ENCODE measurements around the gene COL27A1.

The COL27A1 gene

DNA sequence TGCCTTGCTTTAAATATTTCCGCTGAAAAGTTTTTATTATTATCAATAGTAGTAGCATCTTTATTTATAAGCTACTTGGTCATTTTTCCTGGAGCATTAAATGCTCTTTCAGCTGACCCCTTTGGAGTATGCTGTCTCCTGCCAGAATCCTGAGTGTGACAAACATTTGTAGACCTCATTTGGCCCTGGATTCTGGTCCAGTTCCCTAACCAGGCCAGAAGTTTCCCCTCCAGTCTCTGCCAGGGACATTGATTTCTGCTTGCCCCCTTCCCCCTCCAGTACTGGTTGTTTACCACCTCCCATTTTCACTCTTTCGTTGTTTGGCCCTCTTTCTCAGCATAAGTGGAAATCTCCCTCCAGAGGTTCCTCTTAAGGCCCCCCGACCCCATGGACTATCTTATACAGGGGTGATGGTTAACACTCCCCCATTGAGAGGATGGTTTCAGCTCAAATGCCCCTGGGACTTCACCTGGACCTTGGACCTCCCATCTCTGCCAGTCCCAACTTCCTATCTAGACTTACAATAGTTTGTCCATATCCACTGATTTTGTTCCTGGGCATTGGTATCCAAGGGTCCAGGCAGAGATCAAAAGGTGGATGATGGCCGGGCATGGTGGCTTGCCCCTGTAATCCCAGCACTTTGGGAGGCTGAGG is 24.6 kb upstream of the COL27A1 start:
- H2AFZ ChIP-seq (ENCODE audit: low read depth), result no peak overlapping the region
- no peaks in the 10 kb centered on the region for H3K36me3 ChIP-seq (ENCODE audit: insufficient read depth)
- no peak overlapping the region for H3K27ac ChIP-seq
- no peak overlapping the region for H3K4me2 ChIP-seq
- H4K20me1 ChIP-seq (ENCODE audit: insufficient read depth), result no peaks in the 10 kb centered on the region
- no peaks in the 10 kb centered on the region for H3K27me3 ChIP-seq (ENCODE audit: insufficient read depth, low read depth)
- H3K79me2 ChIP-seq (ENCODE audit: insufficient read depth, low read depth), result no peaks in the 10 kb centered on the region
- no peak overlapping the region for H3K9ac ChIP-seq
- TF ChIP-seq, protein P1, sequence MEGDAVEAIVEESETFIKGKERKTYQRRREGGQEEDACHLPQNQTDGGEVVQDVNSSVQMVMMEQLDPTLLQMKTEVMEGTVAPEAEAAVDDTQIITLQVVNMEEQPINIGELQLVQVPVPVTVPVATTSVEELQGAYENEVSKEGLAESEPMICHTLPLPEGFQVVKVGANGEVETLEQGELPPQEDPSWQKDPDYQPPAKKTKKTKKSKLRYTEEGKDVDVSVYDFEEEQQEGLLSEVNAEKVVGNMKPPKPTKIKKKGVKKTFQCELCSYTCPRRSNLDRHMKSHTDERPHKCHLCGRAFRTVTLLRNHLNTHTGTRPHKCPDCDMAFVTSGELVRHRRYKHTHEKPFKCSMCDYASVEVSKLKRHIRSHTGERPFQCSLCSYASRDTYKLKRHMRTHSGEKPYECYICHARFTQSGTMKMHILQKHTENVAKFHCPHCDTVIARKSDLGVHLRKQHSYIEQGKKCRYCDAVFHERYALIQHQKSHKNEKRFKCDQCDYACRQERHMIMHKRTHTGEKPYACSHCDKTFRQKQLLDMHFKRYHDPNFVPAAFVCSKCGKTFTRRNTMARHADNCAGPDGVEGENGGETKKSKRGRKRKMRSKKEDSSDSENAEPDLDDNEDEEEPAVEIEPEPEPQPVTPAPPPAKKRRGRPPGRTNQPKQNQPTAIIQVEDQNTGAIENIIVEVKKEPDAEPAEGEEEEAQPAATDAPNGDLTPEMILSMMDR (conservative IDR thresholded peaks at IDR 0.05; ENCODE audit: low read depth, low read length), result no peak
- no peak overlapping the region for H3K4me3 ChIP-seq (IDR thresholded peaks at IDR 0.05; ENCODE audit: insufficient read depth, low read depth, low read length)
- no peaks in the 10 kb centered on the region for H3K4me1 ChIP-seq (ENCODE audit: low read depth, poor library complexity, severe bottlenecking)

DNA sequence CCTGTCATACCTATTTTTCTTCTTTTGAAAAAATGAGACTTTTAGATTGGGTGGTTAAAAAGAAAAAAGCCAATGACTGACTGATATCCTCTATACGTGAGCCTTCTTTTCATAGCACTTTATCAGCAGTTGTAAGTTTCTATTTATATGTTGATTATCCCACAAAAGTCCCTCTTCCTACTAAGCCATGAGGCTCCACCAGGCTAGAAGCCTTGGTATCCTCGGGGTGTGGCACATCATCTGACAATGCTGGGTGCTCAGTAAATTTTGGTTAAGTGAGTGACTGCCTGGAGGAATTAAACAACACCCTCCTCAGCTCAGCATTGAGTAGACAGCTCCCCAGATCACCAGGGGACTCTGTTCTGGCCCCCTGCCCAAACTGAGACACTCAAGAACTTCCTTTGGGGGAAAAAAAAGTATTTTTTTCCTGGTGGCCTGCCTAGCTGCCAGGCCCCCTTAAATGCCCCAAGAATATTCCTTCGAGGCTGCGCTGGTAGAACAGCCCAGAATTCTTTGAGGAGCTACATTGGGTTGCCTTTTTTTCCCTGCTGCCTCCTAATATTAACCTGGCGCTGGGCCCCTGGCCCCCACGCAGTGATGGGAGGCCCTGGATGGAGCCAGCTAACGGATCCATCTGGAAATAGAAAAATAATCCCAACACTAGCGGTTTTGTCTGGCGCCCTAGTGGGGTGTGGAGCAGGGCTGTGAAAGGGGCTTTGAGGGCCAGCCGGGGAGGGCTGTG is 23.4 kb upstream of the COL27A1 start:
- no peaks in the 10 kb centered on the region for H3K4me1 ChIP-seq (ENCODE audit: low read depth, poor library complexity, severe bottlenecking)
- no peak overlapping the region for H3K27ac ChIP-seq
- no peak overlapping the region for H3K9ac ChIP-seq
- H3K79me2 ChIP-seq (ENCODE audit: insufficient read depth, low read depth), result no peaks in the 10 kb centered on the region
- TF ChIP-seq, protein P1 (conservative IDR thresholded peaks at IDR 0.05; ENCODE audit: low read depth, low read length), result no peak
- no peak overlapping the region for H3K4me2 ChIP-seq
- no peak overlapping the region for H3K4me3 ChIP-seq (IDR thresholded peaks at IDR 0.05; ENCODE audit: insufficient read depth, low read depth, low read length)
- H4K20me1 ChIP-seq (ENCODE audit: insufficient read depth), result no peaks in the 10 kb centered on the region
- H3K36me3 ChIP-seq (ENCODE audit: insufficient read depth), result no peaks in the 10 kb centered on the region
- no peaks in the 10 kb centered on the region for H3K27me3 ChIP-seq (ENCODE audit: insufficient read depth, low read depth)
- no peak overlapping the region for H2AFZ ChIP-seq (ENCODE audit: low read depth)

GRCh38 chr9:114132550-114132918 is 22.8 kb upstream of the COL27A1 start:
- no peaks in the 10 kb centered on the region for H4K20me1 ChIP-seq (ENCODE audit: insufficient read depth)
- H3K79me2 ChIP-seq (ENCODE audit: insufficient read depth, low read depth), result no peaks in the 10 kb centered on the region
- no peaks in the 10 kb centered on the region for H3K36me3 ChIP-seq (ENCODE audit: insufficient read depth)
- H3K9ac ChIP-seq, result no peak overlapping the region
- TF ChIP-seq, protein P1 (conservative IDR thresholded peaks at IDR 0.05; ENCODE audit: low read depth, low read length), result no peak
- no peak overlapping the region for H3K27ac ChIP-seq
- no peak overlapping the region for H3K4me3 ChIP-seq (IDR thresholded peaks at IDR 0.05; ENCODE audit: insufficient read depth, low read depth, low read length)
- H3K4me1 ChIP-seq (ENCODE audit: low read depth, poor library complexity, severe bottlenecking), result no peaks in the 10 kb centered on the region
- H2AFZ ChIP-seq (ENCODE audit: low read depth), result no peak overlapping the region
- no peaks in the 10 kb centered on the region for H3K27me3 ChIP-seq (ENCODE audit: insufficient read depth, low read depth)
- H3K4me2 ChIP-seq, result no peak overlapping the region

DNA sequence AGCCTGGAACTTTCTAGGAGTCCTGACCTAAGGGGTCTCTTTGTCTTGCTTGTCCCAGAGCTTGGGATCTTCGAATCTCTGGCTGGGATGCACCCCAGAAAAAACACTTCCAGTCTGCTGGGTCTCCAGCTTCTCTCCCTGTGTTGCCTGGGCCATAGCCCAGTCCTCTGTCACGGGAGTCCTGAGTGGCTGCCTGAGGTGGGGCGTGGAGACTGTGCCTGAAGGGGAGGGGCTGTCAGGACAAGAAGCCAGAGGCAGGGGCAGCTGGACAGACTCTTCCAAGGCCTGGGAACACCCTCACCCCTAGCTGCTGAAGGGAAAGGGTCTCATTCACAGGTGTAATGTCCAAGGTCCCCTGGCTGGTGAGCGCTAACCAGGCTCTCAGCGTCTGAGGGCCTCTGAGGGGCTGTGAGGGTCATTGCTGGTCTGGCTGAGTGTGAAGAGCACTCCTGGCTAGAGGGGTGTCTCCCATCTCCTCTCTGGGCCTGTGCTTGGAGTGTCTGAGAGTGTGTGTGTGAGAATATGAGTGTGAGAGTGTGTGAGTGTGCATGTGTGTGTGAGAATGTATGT is 20.4 kb upstream of the COL27A1 start:
- H3K4me2 ChIP-seq, result no peak overlapping the region
- H2AFZ ChIP-seq (ENCODE audit: low read depth), result no peak overlapping the region
- H4K20me1 ChIP-seq (ENCODE audit: insufficient read depth), result no peaks in the 10 kb centered on the region
- no peaks in the 10 kb centered on the region for H3K79me2 ChIP-seq (ENCODE audit: insufficient read depth, low read depth)
- H3K36me3 ChIP-seq (ENCODE audit: insufficient read depth), result no peaks in the 10 kb centered on the region
- no peak overlapping the region for H3K27ac ChIP-seq
- no peaks in the 10 kb centered on the region for H3K27me3 ChIP-seq (ENCODE audit: insufficient read depth, low read depth)
- H3K9ac ChIP-seq, result no peak overlapping the region
- no peak overlapping the region for H3K4me3 ChIP-seq (IDR thresholded peaks at IDR 0.05; ENCODE audit: insufficient read depth, low read depth, low read length)
- TF ChIP-seq, protein P1 (conservative IDR thresholded peaks at IDR 0.05; ENCODE audit: low read depth, low read length), result no peak
- H3K4me1 ChIP-seq (ENCODE audit: low read depth, poor library complexity, severe bottlenecking), result no peaks in the 10 kb centered on the region

All from KMS-11 (cell line).